ENCODE data around the gene LMF2. TPM values are rescaled to one million over a fixed set of nuclear protein-coding genes. Genes with fewer than 3 reads are reported as not detected.

Gene LMF2, protein sequence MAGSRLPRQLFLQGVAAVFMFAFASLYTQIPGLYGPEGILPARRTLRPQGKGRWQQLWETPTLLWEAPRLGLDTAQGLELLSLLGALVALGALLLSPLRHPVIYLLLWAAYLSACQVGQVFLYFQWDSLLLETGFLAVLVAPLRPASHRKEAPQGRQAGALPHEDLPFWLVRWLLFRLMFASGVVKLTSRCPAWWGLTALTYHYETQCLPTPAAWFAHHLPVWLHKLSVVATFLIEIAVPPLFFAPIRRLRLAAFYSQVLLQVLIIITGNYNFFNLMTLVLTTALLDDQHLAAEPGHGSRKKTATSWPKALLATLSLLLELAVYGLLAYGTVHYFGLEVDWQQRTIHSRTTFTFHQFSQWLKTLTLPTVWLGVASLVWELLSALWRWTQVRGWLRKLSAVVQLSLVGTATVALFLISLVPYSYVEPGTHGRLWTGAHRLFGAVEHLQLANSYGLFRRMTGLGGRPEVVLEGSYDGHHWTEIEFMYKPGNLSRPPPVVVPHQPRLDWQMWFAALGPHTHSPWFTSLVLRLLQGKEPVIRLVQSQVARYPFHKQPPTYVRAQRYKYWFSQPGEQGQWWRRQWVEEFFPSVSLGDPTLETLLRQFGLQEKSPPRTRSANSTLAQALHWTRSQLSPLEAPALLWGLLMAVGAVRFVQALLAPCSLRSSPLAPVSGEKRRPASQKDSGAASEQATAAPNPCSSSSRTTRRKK
- total RNA-seq: 82.6 and 93.6 TPM in 2 replicates

DNA sequence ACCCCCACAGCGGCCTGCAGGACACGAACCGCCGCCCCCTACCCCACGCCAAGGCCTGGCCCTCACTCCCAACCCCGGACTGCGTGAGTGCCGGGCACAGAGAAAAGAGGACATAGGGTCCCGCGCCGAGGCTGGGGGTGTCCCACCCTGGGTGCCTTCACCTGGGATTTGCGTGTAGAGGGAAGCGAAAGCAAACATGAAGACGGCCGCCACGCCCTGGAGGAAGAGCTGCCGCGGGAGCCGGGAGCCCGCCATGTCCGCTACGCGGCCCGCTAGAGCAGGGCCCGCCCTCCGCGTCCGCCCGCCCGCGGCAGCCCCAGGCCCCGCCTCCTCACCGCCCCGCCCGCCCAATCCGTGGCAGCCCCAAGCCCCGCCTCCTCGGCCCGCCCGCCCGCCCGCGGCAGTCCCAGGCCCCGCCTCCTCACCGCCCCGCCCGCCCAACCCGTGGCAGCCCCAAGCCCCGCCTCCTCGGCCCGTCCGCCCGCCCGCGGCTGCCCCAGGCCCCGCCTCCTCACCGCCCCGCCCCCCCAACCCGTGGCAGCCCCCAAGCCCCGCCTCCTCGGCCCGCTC lies at the start of gene LMF2:
TSS of gene LMF2 (minus strand) at position 282 of the 570 bp plus-strand sequence. CDS start at position 255, 27 bp downstream.

DNA sequence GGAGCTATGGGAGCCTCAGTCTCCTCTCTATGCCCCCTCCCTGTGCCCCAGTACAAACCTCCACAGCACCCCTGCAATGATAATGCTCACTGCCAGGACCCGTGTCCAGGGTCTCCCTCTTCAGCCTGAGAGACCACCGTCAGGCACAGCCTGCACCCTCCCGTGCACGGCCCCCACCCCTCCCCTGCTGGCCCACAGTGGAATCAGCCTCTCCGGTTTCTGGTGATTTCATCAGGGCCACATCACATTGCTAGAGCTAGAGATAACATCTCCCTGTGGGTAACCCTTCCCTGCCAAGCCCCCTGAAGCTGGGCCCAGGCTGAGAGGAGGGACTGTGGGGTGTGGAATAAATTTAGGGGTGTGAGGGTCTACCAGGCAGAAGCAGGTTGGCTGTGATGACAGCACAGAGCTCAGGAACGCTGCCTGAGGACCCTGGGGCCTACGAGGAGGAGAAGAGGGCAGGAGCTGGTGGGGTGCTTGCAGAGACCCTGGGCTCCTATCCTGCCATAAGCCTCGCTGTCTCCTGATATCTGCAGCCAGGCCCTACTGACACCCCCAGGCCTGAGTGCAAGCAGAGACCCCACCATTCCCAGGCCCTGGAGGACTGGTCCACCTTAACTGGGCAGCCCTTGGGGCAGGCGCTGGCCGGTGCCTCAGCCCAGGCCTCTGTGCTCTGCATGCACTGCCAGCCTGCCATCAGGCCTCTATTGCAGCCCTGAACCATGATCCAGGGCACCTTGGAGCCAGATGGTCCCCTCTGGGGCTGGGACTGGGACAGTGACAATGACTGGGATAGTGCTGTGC lies 38.2 kb upstream of the LMF2 start, which contains the start of gene KLHDC7B:
TSS of gene KLHDC7B (plus strand) at position 378 of the 804 bp plus-strand sequence. CDS start at position 723, 345 bp downstream.

DNA sequence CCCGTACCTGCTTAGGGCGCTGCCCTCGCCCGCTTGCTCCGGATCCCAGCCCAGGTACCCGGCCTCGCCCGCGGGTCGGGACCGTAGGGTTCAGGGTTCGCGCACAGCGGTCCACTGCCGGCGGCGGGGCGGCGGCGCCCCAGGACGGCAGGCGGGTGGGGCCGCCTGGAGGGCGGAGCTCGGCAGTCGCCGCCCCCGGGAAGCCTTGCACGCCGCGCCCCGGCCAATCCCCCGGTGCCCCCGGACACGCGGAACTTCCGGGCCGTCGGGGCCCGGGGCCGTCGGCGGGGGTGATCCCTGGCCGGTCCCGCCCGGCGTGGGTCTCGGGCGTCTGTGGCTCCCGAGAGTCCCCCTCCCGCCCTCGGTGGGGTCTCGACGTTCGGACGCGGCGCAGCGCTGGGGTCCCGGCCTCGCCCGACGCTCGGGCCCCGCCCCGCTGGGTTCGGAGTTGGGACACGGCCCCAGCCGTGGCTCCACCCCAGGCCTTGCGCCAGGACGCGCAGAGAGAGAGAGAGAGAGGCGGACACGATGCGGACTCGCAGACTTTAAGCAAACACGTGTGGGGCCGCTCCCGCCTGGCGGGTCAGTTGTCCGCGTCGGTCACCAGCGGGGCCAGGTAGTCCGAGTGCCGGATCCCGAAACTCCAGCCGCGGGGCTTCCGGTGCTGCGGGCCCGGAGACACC lies 22.5 kb upstream of the LMF2 start, which contains the start of gene TYMP:
TSS of gene TYMP (minus strand) at position 116 of the 683 bp plus-strand sequence. CDS start 303 bp downstream, outside the sequence.

DNA sequence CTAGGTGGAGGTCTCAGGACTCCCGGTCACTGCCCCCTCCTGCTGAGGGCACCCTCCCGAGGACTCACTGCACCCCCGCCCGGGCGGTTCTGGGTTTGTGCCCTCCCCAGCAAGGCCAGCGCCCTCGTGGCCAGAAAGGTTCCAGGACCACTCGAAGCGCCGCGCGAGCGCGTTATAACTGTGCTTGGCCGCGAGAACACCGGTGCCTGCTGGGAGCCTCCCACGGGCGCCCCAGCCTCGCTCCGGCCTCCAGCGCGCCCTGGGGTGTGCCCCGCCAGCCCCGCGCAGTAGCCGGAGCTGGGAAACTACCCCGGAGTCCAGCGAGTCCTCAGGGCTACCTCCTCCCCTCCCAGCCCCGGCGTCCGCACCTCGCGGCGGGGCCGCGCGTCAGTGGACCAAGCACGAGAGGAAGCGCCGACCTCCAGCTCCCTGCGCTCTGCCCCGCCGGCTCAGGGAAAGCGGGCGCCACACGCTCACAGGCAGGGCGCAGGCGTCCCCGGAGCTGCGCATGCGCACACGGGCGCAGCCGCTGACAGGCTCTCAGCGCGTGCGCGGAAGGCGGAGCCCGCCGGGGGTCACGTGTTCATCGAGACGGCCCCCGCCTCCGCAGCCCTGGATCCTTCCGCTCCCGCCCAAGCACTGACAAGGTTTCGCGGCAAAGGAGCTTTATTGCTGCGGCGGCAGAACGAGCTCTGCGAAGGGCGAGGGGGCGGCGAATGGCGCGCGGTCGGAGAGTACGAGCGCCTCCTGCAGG lies 17.8 kb upstream of the LMF2 start, which contains the start of gene SCO2:
TSS of gene SCO2 (minus strand) at position 495 of the 754 bp plus-strand sequence. CDS start 1,187 bp downstream, outside the sequence.

DNA sequence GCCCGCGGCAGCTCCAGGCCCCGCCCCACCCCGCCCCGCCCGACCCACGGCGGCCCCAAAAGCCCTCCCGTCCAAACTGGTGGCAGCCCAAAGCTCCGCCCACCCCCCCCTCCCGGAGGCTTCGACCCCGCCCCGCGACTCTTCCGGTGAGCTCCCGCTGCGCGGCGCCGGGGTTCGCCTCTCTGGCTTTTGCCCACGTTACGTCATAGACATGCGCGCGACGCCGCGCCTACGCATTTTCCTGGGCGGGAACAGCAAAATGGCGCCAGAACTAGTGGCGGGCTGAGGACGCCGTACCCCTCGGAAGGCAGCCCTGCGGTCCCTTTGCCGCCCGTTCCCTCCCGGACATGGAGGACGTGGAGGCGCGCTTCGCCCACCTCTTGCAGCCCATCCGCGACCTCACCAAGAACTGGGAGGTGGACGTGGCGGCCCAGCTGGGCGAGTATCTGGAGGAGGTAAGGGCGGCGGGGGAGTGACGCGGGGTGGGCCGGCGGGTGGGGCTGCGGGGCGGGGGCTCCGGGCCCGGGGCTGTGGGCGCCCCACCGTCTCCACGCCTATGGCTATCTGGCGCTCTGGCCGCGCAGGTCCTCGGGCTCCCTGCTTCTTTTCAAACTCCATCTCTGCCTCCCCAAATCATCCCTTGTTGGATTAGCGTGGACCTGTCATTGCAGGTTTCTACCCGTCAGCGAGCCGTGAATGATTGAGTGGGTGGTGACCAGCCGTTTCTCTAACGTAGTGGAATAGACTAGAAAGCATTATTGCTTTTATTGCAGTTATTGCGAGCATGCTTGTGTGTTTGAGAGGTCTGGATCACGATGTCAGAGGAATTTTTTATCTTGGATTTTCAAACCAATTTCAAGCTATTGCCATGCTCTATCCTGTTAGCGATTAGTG lies 736 bp upstream of the LMF2 start, which contains the start of gene NCAPH2:
TSS of gene NCAPH2 (plus strand) at position 234 of the 894 bp plus-strand sequence. CDS start at position 348, 114 bp downstream.

DNA sequence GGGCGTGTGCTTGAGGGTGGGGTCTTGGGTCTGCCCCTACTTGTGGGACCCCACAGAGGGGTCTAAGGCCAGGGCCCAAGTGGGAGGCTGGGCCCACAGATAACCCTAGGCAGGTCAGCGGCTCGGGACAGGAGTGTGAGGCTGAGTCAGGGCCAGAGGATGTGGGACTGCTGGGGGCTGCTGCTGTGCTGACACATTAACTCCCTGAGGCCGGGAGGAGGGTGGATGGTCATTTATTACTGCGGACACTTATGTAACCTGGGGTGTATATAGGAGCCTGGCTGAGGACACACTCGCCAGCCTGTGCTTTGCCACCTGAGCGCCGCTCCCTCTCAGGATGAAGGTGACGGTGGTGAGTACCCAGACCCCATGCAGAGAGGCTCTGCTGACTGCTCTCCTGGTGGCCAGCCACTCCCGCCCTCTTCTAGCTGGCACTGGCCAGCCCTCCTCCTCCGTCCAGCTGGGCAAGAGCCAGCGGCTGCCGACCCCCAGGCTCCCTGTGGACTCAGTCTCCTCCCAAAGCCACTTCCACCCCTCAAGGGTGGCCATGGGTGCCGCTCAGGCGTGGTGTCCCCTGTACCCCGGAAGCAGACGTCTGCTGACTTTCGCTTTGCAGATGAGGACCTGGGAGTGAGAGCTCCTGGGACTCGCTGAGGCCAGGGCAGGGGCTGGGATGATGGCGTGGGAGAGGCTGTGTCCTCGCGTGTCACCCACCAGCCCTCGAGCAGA lies 20.8 kb downstream of the LMF2 start, which contains the start of gene MIOX:
TSS of gene MIOX (plus strand) at position 299 of the 729 bp plus-strand sequence. CDS start at position 338, 39 bp downstream.

DNA sequence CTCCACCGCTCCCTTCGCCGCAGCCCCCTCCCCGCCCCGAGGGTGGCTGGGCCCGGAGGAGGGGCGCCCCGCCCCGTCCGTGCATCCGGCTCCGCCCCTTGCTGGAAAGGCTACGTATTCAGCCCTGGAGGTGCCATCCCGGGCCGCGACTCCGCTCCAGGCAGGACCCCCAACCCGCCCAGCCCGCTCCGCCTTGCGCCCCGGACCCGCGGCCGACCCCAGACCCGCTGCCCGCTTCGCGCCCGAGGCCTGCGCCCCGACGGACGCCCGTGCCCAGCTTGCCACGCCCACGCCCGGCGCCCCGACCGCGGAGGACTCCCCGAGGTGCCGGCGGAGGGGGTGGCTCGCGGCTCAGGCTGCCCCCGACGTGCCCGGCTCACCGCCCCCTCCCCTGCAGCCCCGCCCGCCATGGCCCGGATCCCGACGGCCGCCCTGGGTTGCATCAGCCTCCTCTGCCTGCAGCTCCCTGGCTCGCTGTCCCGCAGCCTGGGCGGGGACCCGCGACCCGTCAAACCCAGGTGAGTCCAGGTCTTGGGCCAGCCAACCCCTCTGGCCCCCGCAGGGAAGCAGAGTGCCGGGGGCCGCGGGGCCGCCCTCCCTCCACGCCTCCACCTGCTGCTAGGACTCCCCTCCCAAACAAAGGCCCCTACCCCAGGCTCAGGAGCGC lies 25.9 kb downstream of the LMF2 start, which contains the start of gene ADM2:
TSS of gene ADM2 (plus strand) at position 104 of the 667 bp plus-strand sequence. CDS start at position 409, 305 bp downstream.

DNA sequence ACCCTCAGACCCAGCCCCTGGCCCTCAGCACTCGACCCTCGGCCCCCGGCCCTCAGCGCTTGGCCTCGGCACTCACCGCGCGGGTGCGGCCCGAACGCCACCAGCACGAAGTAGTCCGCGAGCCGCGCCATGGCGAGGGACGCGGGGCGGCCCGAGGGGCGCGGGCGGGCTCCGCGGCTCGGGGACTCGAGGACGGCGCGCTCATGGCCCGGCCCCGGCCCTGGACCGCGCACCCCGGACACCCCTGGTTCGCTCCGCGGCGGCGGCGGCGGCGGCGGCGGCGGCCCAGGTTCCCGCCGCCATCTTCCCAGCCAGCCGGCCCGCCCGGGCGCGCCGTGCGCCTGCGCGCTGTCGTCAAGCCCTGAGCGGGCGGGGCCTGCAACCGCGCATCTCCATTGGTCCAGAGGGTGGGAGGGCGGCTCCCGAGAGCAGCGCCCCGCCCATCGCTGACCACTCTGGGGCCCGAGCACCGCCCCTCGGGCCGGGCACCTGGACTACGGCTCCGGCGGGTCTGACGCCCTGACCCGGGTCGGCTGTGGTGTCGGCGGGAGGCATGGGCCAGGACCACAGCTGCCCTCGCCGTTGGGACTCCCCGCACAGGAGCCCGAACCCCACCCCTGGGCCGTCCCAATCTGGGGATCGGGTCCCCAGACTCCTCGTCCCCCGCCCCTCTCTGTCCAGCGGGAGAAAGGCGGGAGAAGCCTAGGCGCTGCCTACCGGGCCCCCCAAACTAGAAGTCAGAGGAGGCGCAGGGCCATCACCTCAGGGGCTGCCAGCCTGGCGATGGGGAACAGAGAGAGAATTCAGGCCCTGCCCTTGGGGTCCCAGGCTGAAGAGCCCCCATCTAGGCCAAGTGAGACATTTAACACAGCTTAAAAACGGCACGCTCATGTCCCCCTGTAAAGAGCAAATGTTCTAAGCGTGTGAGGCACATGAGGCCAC lies 32.5 kb downstream of the LMF2 start, which contains the start of gene SBF1:
TSS of gene SBF1 (minus strand) at position 326 of the 942 bp plus-strand sequence. CDS start at position 131, 195 bp downstream.

Other genes starting within 250 kb of the LMF2 start
- 25.0 and 38.6 TPM in 2 replicates for gene MAPK12, start 246.0 kb downstream of the LMF2 start, total RNA-seq
- gene MAPK11, start 237.3 kb downstream of the LMF2 start, total RNA-seq: 6.1 and 7.6 TPM in 2 replicates
- 125 and 138 TPM in 2 replicates for gene PLXNB2, start 200.1 kb downstream of the LMF2 start, total RNA-seq
- 4.9 and 6.0 TPM in 2 replicates for gene DENND6B, start 180.7 kb downstream of the LMF2 start, total RNA-seq
- 66.5 and 71.2 TPM in 2 replicates for gene PPP6R2, start 164.4 kb downstream of the LMF2 start, total RNA-seq
- 83.8 and 100 TPM in 2 replicates for gene SBF1, start 32.7 kb downstream of the LMF2 start, total RNA-seq
- gene ADM2, start 26.2 kb downstream of the LMF2 start, total RNA-seq: 4.5 and 9.6 TPM in 2 replicates
- gene MIOX, start 20.8 kb downstream of the LMF2 start, total RNA-seq: not detected in 2 replicates
- 23.3 and 24.8 TPM in 2 replicates for gene NCAPH2, start 522 bp upstream of the LMF2 start, total RNA-seq
- 3.2 and 6.1 TPM in 2 replicates for gene SCO2, start 17.9 kb upstream of the LMF2 start, total RNA-seq
- gene TYMP, start 22.3 kb upstream of the LMF2 start, total RNA-seq: 73.7 and 88.9 TPM in 2 replicates
- gene KLHDC7B, start 38.2 kb upstream of the LMF2 start, total RNA-seq: 0.12 TPM in 1 of 2 replicates, not detected in the other
- not detected in 2 replicates for gene SYCE3, start 55.2 kb upstream of the LMF2 start, total RNA-seq
- gene CPT1B, start 70.7 kb upstream of the LMF2 start, total RNA-seq: 3.2 and 4.0 TPM in 2 replicates
- gene CHKB, start 75.1 kb upstream of the LMF2 start, total RNA-seq: 40.8 and 45.1 TPM in 2 replicates
- gene MAPK8IP2, start 93.1 kb upstream of the LMF2 start, total RNA-seq: 1.9 and 4.6 TPM in 2 replicates
- 40.8 and 47.1 TPM in 2 replicates for gene ARSA, start 120.5 kb upstream of the LMF2 start, total RNA-seq
- 0.85 and 1.9 TPM in 2 replicates for gene SHANK3, start 165.1 kb upstream of the LMF2 start, total RNA-seq
- gene ACR, start 230.5 kb upstream of the LMF2 start, total RNA-seq: 0.16 TPM in 1 of 2 replicates, not detected in the other

All from hair follicle dermal papilla cell (primary cell).